ENCODE results near the gene ANK3.
"Not testable (repeated sequence)": the region's sequence is repeated elsewhere in the genome, so short reads cannot be mapped to it uniquely, and the experiment has no call there.

The ANK3 gene

DNA sequence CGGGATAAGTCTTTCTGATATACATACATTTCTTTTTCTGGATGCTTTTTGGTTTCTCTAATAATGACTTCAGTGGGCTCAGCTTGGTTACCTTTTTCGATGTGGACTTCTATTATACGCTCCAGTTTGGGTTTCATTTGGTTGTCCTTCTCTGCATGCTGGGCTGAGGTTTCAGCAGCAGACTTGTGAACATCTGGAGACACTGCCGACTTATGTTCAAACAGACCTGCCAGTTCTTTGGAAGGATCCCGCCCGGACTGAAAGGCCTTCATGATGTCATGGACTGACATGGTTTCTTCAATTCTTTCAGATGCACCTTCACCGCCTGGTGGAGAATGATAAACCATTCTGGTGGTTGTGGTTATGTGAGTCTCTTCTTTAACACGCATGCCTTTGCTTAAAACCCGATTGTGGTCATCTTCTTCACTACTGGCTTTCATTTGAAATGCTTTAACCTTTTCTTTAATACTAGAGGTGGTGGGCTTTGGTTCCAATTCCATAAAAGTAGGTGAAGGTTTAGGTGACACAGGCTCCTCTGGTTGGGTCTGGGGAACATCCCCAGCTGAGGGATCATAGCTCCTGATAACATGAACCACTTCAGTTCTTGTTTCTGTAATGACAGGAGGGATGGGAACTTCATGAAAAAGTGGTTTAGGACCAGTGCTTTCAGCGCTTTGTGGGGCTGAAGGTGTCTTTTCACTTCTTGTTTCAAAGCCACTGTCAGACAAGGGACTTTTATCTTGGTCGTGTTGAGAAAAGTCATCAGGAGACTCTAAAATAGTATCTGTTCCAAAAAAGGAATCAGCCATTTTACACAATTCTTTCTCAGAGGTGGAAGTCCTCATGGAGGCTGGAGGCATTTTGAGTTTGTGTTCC, 315.7 kb downstream of the ANK3 start:
- no peak for DNase-seq

DNA sequence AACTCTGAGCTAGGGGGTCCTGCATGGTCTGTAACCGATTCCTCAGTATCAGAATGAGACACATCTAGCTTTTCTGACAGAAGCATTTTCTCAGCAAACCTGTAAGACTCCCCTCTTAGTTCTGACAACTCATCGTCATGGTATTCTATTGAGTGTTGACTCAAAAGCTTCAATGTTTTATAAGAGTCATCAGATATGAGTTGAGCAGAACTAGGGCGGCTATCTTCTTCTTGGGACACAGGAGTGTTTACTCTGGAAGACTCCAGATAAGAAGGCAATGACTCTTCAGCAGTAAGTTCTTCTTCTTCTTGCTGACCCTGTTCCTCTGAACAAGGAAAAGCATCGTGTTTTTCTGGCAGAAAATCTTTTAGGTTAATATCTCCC, 316.3 kb downstream of the ANK3 start:
- DNase-seq: no peak

DNA sequence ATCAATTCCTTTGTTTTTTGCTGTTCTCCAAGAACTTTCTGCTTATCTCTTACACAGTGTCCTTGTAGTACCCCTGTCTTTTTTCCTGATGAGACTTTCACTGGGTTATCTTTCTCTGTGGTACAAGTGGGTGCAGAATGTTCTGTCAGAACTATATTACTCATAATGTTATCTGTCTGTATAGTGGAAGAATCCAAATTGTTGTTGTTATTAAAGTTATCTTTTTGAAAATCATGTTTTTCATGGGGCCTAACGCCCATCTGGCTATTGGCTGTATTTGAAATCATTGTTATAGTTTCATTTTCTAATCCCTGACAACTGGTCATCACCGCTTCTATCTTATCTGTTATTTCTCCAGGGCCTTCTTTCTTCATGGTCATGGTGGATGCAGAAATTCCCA, 320.4 kb downstream of the ANK3 start:
- DNase-seq: no peak

DNA sequence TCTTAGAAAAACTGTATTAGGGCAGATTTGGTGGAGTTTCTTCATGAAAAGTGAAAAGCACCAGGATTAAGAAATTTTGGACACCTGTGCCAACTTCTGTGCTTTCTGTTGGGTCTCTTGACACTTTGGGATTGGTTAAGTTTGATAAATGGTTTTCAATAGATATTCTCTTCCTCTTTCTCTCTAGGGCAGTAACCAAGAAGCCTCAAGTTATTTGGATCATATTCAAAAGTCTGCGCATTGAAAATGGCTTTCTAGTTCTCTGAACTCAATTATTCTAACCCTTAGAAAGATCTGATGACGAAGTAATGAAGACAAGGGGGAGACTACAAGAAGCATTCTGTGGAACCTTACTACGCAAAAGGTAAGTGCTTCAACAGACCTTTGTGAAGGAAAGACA, 339.3 kb downstream of the ANK3 start:
- DNase-seq: no peak

DNA sequence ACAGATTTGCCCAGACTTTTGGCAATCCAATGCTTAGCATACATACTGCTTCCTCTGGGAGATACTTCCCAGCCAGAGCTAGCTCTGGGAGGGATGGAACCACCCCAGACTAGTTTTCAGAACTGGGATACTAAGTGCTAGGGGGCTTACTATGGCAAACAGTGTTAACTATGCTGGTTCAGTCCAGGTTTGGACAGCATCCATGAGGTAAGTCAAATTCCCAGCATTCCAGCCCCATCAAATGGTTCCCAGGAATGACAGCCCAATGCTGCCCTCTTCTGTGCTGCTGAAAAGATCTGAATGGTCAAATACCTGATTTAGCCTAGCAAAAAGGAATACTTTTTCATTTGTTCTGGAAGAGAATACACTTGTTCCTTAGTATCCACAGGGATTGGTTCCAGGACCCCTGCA, 341.6 kb downstream of the ANK3 start:
- DNase-seq: peak in 1 of 2 experiments; percentile 4

DNA sequence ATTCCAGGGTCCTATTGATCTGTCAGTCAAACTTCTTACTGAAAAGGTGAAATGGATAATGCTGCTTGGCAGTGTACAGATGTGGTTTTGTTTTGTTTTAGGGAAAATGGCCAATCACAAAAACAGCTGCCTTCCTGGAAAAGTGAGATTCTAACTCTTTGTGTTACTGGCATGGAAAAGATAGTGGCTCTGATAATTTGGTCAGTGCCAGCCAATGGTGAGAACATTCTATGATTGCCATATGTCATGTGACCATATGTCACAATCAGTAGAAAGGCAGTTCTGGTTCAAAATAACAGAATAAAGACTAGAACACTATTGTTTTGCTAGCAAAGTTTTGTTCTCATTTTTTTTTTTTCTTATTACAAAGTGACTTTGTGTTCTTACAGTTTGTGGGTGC, 344.1 kb downstream of the ANK3 start:
- no peak for DNase-seq

DNA sequence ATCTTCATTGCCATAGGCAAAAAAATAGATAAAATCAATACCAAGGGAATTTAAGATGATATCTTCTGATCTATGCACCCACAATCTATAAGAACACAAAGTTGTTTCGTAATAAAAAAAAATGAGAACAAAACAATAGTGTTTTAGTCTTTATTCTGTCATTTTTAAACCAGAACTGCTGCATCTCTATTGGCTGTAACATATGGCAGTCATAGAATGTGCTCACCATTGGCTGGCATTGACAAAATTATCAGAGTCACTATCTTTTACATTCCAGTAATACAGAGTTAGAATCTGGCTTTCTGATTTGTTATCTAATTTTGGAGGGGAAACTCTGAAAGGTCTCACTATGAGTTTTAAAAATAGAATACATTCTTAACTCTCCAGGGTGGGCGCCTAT, 344.7 kb downstream of the ANK3 start:
- no peak for DNase-seq

DNA sequence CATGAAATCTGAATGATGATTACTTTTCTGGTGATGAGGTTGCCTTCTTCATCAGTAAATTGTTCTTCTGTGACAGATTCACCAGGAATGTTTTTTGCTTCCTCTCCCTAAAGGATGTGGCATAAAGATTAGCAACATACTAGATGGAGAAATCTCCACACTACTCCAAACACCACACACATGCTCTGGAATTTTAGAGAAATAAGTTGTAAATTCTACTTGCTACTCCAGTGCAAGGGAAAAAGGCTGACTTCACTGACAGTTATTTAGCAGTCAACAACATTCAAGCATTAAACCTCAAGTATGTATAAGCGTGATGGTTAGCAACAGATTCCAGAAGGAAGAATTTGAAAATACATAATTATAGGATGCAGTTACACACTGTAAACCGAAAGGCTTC, 345.4 kb downstream of the ANK3 start:
- DNase-seq: no peak

DNA sequence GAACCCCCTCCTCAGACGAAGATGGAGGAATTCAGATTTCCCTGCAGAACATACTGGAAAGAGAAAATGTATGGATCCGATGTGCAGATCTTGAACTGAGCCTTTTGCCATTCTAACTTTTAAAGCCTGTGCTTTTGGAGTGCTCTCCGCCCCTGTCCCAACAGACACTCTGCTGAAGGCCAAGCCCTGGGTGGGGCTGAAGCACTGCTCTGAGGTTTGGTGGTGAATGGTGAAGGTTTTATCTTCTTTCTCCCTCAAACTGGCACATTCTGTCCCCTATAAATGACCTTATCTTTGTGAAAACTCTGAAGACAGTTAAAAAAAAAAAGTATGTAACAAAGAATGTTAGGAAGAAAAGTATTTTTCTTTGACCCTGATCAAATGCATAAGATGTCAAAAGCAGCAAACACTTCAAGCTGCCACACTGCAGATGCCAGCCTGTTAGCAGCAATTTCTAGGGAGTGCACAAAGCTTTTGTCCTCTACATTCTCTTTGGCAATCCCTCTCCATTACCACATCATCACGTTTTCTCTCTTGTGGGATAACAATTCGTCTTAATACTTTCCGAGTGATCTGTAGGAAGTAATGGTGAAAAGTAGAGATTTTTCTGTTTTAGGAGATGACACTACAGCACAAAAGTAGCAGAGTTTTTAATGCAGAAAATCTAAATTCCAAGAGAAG, 346.0 kb downstream of the ANK3 start:
- DNase-seq: no peak

DNA sequence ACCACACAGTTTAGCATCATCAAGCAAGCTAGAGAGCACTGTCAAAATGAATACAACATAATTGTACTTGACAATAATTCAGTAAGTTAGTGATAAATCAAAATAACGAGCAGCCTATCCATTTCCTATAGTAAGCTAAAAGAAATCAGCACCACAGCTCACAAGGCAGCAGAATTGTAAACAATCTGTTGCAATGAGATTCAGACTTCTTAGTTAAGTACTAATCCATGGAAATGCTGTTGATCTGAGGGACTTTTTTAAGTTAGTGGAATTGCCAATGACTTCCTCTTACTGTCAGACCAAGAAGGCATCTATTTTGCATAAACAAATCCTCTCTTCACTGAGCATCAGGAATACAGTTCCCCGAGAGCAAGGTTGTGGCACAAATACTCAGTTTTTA, 346.8 kb downstream of the ANK3 start:
- no peak for DNase-seq

DNA sequence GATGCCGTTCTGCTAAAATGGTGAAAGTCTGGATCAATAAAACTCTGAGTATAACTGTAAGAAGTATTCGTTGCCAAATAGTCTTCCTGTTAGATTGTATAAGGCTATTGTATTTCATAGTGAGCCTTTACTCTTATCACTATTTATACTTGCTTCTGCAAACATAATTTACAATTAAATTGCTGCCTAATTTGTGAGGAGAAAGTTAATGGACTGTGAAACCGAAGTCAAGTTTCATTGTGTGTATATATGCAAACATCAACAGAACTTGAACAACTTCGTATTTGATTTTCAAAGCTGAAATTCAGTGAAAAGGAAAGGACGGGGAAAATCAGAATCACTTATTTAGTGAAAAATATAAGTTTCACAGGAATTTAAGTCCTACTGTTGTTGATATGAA, 347.4 kb downstream of the ANK3 start:
- peak in 1 of 2 experiments; percentile 50 for DNase-seq

DNA sequence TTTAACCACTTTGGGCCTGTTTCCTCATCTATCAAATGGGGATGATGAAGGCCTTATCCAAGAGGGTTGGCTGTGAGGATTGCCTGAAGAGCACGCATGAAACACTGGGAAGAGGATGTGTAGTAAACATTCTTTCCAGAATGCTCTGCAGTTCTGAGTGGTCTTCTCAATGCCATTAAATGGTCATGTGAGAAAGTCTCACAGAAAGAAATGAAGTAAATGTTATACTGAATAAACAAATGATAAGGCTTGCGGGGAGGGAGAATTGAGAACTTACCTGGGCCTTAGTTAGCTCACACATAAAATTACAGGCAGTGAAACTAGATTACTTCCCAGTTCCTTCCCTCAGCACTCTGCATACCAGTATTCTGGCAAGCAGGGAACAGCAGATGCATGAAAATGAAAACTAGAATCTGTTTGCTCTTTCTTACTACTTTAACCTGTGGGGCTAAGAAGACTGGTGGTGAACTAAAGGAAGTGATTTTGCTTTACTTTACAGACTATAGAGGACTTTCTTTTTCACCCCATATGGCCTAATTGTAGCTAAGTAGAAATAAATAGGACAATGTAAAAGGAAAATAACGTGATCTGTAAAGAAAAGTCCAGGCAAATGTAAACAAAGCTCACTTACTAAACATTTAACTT, 348.1 kb downstream of the ANK3 start:
- no peak for DNase-seq

DNA sequence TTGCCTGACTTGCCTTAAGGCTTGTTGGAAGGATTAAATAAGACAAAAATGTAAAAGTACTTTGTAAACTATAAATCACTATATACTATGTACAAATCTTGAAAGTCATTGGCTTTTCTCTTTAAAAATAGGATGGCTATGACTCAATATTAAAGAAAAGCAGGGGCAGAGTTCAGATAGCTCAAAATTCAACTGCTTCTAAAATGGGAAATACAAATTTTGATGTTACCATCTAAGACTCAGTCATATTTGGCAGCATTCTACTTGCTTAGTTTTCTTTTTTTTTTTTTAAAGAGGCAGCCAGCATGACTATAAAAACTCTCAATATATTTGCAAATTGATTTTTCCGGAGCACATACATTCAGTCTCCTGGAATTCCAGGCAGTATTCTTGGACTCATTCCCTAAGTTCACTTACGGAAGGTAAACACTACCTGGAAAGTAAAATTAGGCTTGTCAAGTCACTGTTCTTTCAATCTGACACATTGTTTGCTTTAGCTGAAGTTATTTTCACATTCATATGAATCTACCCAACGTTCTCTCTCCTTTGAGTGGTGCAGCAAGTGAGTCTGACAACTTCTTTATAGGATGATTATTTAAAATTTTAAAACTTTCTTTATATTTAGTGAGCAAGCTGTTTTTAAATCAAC, 349.5 kb downstream of the ANK3 start:
- no peak for DNase-seq

DNA sequence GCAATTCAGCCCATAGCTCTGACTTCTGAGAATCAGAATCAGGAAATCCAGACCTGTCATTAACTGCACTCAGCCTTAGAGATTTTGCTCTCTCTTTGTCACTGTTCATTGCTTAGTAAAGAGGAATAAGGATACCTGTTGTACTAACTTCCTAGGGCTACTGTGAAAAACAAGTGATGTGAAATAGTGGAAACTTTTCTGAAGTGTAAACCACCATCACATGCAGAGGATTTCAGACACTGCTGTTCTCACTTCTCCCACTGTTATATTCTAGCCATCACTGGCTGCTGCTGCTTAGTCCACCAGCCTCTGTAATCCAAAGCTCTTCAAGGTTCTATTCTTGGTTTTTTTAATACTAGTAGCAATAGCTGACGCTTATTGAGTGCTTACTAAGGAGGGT, 353.7 kb downstream of the ANK3 start:
- no peak for DNase-seq

DNA sequence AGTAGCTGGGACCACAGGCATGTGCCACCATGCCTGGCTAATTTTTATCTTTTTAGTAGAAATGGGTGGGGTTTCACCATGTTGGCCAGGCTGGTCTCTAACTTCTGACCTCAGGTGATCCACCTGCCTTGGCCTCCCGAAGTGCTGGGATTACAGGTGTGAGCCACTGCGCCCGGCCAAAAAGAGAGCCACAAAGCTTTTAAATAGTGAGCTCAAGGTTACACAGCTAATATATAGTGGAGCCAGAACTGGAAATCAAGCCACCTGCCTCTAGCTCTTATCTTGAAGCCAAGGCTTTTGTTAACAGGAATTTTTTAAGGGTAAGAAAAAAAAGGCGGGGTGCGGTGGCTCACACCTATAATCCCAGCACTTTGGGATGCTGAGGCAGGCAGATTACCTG, 354.3 kb downstream of the ANK3 start:
- not testable (repeated sequence) for DNase-seq

DNA sequence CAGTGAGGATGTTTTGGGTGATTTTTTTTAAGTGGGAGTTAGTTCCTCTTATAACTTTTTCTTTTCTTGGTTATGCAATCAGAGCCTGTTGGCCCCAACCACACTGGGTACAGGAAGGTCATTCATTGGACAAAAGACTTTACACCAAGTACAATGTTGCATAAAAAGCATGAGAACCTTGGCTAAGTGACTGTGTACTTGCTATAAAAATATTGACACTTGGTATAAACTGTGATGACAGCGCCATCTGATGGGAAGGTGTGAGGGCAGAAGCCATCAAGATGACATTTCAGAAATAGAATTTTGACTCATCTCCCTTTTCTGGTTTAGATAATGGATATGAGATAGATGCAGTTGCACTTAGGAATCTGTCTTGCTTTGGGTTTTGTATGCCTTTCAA, 357.0 kb downstream of the ANK3 start:
- DNase-seq: peak in 1 of 2 experiments; percentile 17

DNA sequence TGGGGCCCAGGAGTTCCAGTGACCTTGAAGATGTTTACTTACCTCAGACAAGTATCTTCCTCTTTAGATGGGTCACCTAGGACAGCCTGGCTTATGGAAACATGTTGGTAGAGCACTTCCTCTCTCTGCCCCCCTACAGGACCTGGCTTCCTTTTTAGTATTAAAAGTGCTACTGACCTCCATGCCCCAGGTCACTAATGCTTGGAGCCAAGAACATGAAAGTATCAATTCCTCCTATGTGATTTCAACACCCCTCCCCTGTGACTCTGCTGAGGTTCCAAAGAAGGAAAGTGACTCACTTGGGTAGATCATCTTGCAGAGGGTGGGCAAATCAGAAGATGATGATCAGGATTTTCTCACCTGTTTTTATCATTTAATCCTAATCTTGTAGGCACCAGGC, 358.0 kb downstream of the ANK3 start:
- no peak for DNase-seq

DNA sequence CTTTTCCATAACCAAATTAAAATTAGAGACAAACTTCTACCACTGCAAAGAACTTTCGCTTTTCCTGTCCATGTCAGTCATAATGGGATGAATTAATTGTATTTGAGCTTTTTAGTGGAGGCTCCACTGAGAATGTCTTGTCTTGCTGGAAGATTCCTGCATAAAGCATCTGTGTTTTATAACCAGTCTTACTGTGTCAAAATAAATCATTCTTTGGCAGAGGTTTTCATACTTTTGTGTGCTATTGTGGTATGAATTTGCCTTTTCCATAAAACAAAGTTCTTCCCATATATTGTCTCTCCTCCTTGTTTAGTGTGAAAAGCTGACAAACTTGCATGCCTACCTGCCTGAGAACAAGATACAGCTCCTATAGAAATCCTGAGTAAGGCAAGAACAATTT, 358.5 kb downstream of the ANK3 start:
- no peak for DNase-seq

DNA sequence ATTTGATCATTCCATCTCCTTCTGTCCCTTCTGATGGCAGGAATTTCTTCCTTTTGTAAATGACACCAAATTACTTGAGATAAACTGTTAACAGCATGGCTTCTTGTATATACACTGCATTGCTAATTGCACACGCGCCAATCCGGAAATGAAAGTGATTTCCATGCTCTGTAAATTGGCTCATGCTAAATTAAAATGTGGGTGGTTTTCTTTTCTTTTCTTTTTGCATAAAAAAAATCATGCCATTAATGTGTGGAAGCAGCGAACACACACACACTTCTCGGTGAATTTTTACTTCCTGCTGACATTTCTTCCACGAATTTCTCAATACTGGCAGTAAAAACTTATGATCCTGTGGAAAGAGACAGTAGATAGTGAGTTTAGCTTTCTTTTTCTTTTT, 360.2 kb downstream of the ANK3 start:
- DNase-seq: no peak

DNA sequence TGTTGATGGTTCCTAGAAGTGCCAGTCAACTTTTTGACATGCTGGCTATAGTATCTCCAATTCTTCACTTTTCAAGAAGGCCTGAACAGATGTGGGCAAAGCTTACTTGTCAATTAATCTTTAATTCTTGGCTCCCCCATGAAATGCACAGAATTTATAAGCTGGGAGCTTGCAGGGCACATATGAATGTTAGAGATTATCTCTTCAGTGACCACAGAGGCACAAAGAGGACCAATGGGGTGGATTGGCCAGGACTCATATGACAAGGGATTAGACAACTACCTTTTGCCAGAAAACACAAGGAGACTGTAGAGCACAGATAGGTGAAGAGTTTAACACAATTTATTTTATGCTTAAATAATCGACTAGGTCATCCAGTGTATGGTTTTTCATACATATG, 361.6 kb downstream of the ANK3 start:
- DNase-seq: no peak

DNA sequence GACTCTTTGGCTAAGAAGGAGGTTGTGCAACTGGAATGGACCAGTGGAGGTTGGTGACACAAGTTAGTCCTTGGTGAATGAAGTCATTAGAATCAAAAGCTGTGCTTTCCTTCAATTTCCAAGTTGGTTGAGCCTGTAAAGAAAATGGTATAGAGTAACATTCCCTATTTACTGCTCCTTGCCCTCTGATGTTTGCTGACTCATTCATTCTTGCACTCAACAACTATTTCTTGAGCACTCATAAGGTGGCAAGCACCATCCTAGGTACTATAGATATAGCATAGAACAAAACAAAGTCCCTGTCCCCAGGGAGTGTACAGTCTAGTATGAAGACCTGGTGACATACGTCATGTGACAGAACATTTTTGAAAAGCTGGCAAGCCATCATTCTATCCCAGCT, 364.4 kb downstream of the ANK3 start:
- no peak for DNase-seq

DNA sequence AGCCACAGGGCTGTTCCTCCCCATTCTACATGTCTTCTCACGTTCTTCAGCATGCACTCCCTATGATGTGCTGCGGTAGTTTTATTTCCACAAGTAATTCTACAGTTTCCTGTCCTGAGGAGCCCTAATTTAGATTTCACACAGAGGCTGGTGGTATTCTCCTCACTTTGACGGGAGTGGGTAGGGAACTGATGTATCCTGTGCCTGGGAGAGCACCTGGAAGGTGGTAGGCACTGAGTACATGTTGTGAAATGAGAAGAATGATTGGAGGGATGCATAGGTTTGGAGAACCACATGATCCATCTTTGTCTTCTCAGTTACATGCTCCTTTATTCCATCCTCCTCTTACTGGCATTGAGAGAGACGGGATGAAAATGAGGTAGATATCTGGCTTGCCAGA, 365.2 kb downstream of the ANK3 start:
- DNase-seq: no peak

DNA sequence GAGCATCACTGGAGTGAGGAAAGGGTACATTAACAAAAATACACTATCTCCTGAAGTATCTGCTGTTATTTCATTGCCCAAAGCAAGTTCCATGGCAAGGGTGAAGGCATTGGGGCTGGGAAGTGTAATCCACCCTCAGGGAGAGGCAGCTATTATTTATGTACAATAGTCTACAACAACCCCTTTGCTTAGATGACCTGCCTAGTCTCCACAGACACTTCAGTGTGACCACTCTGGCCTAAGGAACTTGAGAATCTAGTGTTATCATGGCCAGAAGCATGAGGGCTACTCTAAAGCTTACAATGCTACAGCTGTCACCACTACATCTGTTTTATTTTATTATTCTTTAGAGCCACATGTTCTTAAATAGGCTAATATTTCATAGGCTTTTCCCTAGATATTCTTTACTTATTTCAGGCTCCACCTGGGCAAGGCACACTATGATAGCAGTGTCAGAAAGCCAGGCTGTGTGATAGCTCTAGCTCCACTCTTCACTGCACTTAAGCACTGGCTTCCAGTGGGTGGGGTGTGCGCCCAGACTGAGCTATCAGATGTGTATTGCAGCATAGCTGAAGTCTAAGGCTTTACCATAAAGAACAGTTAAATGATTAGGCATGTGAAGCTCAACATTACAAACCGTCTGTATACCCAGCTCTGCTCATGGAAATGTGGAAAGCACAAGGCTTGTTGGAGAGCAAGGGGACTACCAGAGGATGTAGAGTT, 366.4 kb downstream of the ANK3 start:
- no peak for DNase-seq
